Neuronal stem cell (in vitro differentiated cells): ENCODE results near the gene EDAR.

ENCODE experiments used
- DNase-seq: peaks from one replicate; pipeline ENCODE4 v3.0.0-alpha.2; 2013; ENCODE audit warnings: low spot score
- H2AFZ ChIP-seq: one replicate; pipeline ENCODE4 v1.6.1; 2013; ENCODE audit warnings: mild to moderate bottlenecking, low read length, inconsistent platforms
- H2AK5ac ChIP-seq: 2 replicates; pipeline ENCODE4 v1.6.1; 2013; ENCODE audit warnings: low read depth, mild to moderate bottlenecking, inconsistent platforms, low read length, moderate library complexity, mixed read lengths
- H2BK120ac ChIP-seq: 2 replicates; pipeline ENCODE4 v1.6.1; 2013; ENCODE audit warnings: low read depth, mild to moderate bottlenecking, inconsistent platforms, low read length, moderate library complexity, mixed read lengths
- H2BK12ac ChIP-seq: one replicate; pipeline ENCODE4 v1.6.1; 2013; ENCODE audit warnings: low read length, inconsistent platforms
- H2BK15ac ChIP-seq: 2 replicates; pipeline ENCODE4 v1.6.1; 2013; ENCODE audit warnings: mild to moderate bottlenecking, low read length, inconsistent platforms, mixed read lengths
- H2BK5ac ChIP-seq: one replicate; pipeline ENCODE4 v1.6.1; 2013; ENCODE audit warnings: inconsistent platforms, mild to moderate bottlenecking, low read length, moderate library complexity
- H3K14ac ChIP-seq: one replicate; pipeline ENCODE4 v1.6.1; 2013; ENCODE audit warnings: low read length, inconsistent platforms
- H3K18ac ChIP-seq: 2 replicates; pipeline ENCODE4 v1.6.1; 2013; ENCODE audit warnings: low read length, inconsistent platforms
- H3K23ac ChIP-seq: 2 replicates; pipeline ENCODE4 v1.6.1; 2013; ENCODE audit warnings: low read depth, mild to moderate bottlenecking, mixed read lengths, low read length, inconsistent platforms; ENCODE audit not compliant: poor library complexity
- H3K27ac ChIP-seq: replicated peaks from 3 replicates; pipeline ENCODE4 v1.5.1; 2013; ENCODE audit warnings: low read length, inconsistent platforms
- H3K27me3 ChIP-seq, 3 experiments: 2 replicates each; pipeline ENCODE4 v1.6.1; 2013; ENCODE audit warnings: low read length in 3 of 3, mild to moderate bottlenecking in 2 of 3, inconsistent platforms in 1 of 3, low read depth in 1 of 3, mixed read lengths in 1 of 3, moderate library complexity in 1 of 3; ENCODE audit not compliant: control insufficient read depth in 3 of 3, insufficient read depth in 3 of 3
- H3K36me3 ChIP-seq, 2 donors: replicated peaks in 1 of 2; 2 replicates each; pipeline ENCODE4 v1.6.1; 2013; ENCODE audit warnings: low read length in 2 of 2; ENCODE audit not compliant: control insufficient read depth in 2 of 2, insufficient read depth in 2 of 2
- H3K4ac ChIP-seq: 2 replicates; pipeline ENCODE4 v1.6.1; 2013; ENCODE audit warnings: inconsistent platforms, mild to moderate bottlenecking, low read length, moderate library complexity
- H3K4me1 ChIP-seq, 2 donors: 1 replicate in 1 of 2; 2 replicates in 1 of 2; pipeline ENCODE4 v1.6.1; 2013; ENCODE audit warnings: low read length in 2 of 2, low read depth in 1 of 2; ENCODE audit not compliant: control insufficient read depth in 2 of 2, insufficient read depth in 1 of 2
- H3K4me2 ChIP-seq: one replicate; pipeline ENCODE4 v1.6.1; 2013; ENCODE audit warnings: mild to moderate bottlenecking, low read length, inconsistent platforms; ENCODE audit not compliant: insufficient read depth, poor library complexity, severe bottlenecking
- H3K4me3 ChIP-seq, 2 donors: 2 replicates each; pipeline ENCODE4 v1.5.1; 2013; ENCODE audit warnings: low read length in 2 of 2, mild to moderate bottlenecking in 2 of 2, inconsistent platforms in 1 of 2, moderate library complexity in 1 of 2
- H3K79me1 ChIP-seq: one replicate; pipeline ENCODE4 v1.6.1; 2013; ENCODE audit warnings: low read depth, mild to moderate bottlenecking, inconsistent platforms, low read length, moderate library complexity
- H3K9ac ChIP-seq: one replicate; pipeline ENCODE4 v1.6.1; 2013; ENCODE audit warnings: mild to moderate bottlenecking, low read depth, low read length, inconsistent platforms; ENCODE audit not compliant: poor library complexity
- H3K9me3 ChIP-seq, 2 donors: replicated peaks in 1 of 2; 2 replicates each; pipeline versions ENCODE3 to v1.6.1; 2013; ENCODE audit warnings: low read length in 2 of 2, mild to moderate bottlenecking in 2 of 2, inconsistent platforms in 1 of 2, low read depth in 1 of 2, mixed read lengths in 1 of 2, moderate library complexity in 1 of 2; ENCODE audit not compliant: control insufficient read depth in 2 of 2, insufficient read depth in 1 of 2
- H4K8ac ChIP-seq: one replicate; pipeline ENCODE4 v1.6.1; 2013; ENCODE audit warnings: low read depth, mild to moderate bottlenecking, inconsistent platforms, low read length, moderate library complexity
- H4K91ac ChIP-seq: one replicate; pipeline ENCODE4 v1.6.1; 2013; ENCODE audit warnings: low read length, low read depth, mild to moderate bottlenecking, inconsistent platforms; ENCODE audit not compliant: poor library complexity
- WGBS, 2 donors: extraction: QIAGEN DNeasy Blood & Tissue Kit; methylation state at CpG; one replicate each; pipeline ENCODE4 v1.1.7; 2013; ENCODE audit warnings: missing lambda C conversion rate in 2 of 2, mixed read lengths in 1 of 2; ENCODE audit not compliant: insufficient read length in 2 of 2, insufficient replicate concordance in 1 of 2; ENCODE audit errors: extremely low coverage in 2 of 2; 5-methylcytosine and 5-hydroxymethylcytosine counted together

Gene EDAR

GRCh38 chr2:108918156-108918874 is 70.7 kb downstream of the EDAR start:
- Histone ChIP-seq H3K4me2 (no peak overlapping the region), H3K27ac (no peak overlapping the region), H2BK5ac (no peak overlapping the region), H2BK120ac (no peak overlapping the region), H2BK15ac (no peak overlapping the region), H3K14ac (no peak overlapping the region), H2AFZ (no peak overlapping the region), H3K18ac (peak overlapping the region; percentile 83), H2AK5ac (peak overlapping the region; percentile 65), H3K4me1 (peaks cover 4 to 31% of the 10 kb centered on the region in 2 donors), H3K27me3 (peaks cover 0 to 39% (median 0%) of the 10 kb centered on the region in 3 experiments), H3K23ac (no peak overlapping the region), H2BK12ac (peak overlapping the region; percentile 59), H3K9ac (no peak overlapping the region), H4K91ac (no peak overlapping the region), H4K8ac (no peak overlapping the region), H3K79me1 (no peaks in the 10 kb centered on the region), H3K9me3 (no peaks in the 10 kb centered on the region), H3K4ac (no peak overlapping the region), H3K4me3 (no peak overlapping the region), H3K36me3 (no peaks in the 10 kb centered on the region)
- WGBS, 2 donors = no CpG with 5 or more reads among the region's 15 CpGs
- no peak for DNase-seq

DNA sequence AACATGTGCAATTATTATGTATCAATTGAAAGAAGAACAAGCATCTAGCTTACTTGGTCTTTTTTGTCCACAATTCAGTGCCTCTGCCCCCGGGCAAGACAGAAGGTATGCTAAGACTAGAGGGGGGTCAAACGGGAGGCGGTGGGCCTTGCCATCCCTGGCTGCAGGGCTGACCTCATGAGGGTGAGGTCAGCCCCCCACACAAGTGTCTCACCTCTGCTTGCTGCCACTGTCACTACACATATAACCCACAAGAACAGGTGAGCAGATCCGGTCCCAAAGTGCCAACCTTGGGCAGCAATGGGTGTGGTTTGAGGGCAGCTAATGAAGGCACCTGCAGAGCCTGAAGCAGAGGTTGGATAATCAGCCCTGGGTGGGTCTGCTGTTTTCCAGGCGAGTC is 71.5 kb downstream of the EDAR start:
- Histone ChIP-seq H4K91ac (no peak overlapping the region), H2BK5ac (no peak overlapping the region), H3K4ac (no peak overlapping the region), H2BK120ac (no peak overlapping the region), H2BK15ac (no peak overlapping the region), H3K9ac (no peak overlapping the region), H3K36me3 (no peaks in the 10 kb centered on the region), H4K8ac (no peak overlapping the region), H3K23ac (no peak overlapping the region), H2BK12ac (no peak overlapping the region), H3K79me1 (no peaks in the 10 kb centered on the region), H3K27me3 (peaks cover 0 to 31% (median 0%) of the 10 kb centered on the region in 3 experiments), H3K9me3 (no peaks in the 10 kb centered on the region), H3K4me3 (no peak overlapping the region), H3K27ac (no peak overlapping the region), H2AK5ac (no peak overlapping the region), H3K18ac (peak overlapping the region; percentile 62), H3K4me2 (no peak overlapping the region), H3K14ac (no peak overlapping the region), H3K4me1 (peaks cover 4 to 29% of the 10 kb centered on the region in 2 donors), H2AFZ (no peak overlapping the region)
- WGBS, 2 donors = no CpG with 5 or more reads among the region's 5 CpGs
- no peak for DNase-seq

DNA sequence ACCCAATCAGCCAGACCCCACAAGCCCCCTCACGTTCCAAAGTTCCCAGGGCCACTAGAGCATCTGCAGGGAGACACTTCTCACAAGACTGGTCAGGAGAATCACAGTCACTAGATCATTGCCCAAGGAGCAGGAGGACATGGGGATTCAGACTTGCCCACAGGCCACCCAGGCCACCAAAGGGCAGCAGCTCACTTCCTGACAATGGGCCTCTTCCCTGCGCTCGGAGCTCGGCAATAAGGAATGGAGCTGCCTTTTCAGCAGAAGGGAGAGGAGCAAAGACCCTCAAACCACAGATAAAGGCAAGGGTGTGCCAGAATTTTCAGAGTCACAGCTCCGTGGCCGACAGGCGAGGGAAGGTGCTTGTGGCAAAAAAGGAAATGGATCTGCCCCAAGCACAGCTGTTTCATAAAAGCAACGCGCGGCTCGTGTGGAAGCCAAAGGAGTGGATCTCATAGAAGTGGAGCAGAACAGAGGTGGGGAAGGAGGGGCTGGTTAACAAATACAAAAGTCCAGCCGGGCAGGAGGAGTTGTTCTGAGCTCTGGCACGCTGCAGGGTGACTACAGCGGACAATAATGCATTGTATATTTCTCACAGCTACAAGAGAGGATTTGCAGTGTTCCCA is 72.1 kb downstream of the EDAR start:
- Histone ChIP-seq H3K36me3 (no peaks in the 10 kb centered on the region), H2AK5ac (peak overlapping the region; percentile 36), H3K79me1 (no peaks in the 10 kb centered on the region), H2AFZ (peak overlapping the region; percentile 52), H3K9me3 (no peaks in the 10 kb centered on the region), H3K9ac (no peak overlapping the region), H2BK5ac (no peak overlapping the region), H2BK15ac (no peak overlapping the region), H3K4ac (no peak overlapping the region), H3K4me2 (peak overlapping the region; percentile 40), H4K91ac (no peak overlapping the region), H3K27me3 (peaks cover 0 to 25% (median 0%) of the 10 kb centered on the region in 3 experiments), H2BK120ac (no peak overlapping the region), H2BK12ac (no peak overlapping the region), H3K4me3 (no peak overlapping the region), H3K23ac (no peak overlapping the region), H3K18ac (peak overlapping the region; percentile 90), H3K27ac (no peak overlapping the region), H3K14ac (peak overlapping the region; percentile 39), H4K8ac (peak overlapping the region; percentile 44), H3K4me1 (peaks cover 4 to 29% of the 10 kb centered on the region in 2 donors)
- WGBS, 2 donors = no CpG with 5 or more reads among the region's 14 CpGs
- no peak for DNase-seq

- H2BK15ac ChIP-seq = no peak overlapping the region
- no peaks in the 10 kb centered on the region for H3K9me3 ChIP-seq
- H3K18ac ChIP-seq = peak overlapping the region; percentile 90
- no peak overlapping the region for H2BK5ac ChIP-seq
- H3K23ac ChIP-seq = no peak overlapping the region
- H2AK5ac ChIP-seq = peak overlapping the region; percentile 36
- no peak overlapping the region for H2AFZ ChIP-seq
- H3K4me3 ChIP-seq = no peak overlapping the region
- H3K4ac ChIP-seq = no peak overlapping the region
- no peak overlapping the region for H4K91ac ChIP-seq
- no CpG with 5 or more reads among the region's 15 CpGs for WGBS, 2 donors
- peaks cover 0 to 19% (median 0%) of the 10 kb centered on the region in 3 experiments for H3K27me3 ChIP-seq
- no peak overlapping the region for H4K8ac ChIP-seq
- H3K9ac ChIP-seq = no peak overlapping the region
- DNase-seq = no peak
- peak overlapping the region; percentile 39 for H3K14ac ChIP-seq
- no peaks in the 10 kb centered on the region for H3K79me1 ChIP-seq
- H3K27ac ChIP-seq = no peak overlapping the region
- H2BK12ac ChIP-seq = peak overlapping the region; percentile 36
- peaks cover 4 to 29% of the 10 kb centered on the region in 2 donors for H3K4me1 ChIP-seq
- H2BK120ac ChIP-seq = no peak overlapping the region
- H3K36me3 ChIP-seq = no peaks in the 10 kb centered on the region
- H3K4me2 ChIP-seq = no peak overlapping the region
Measured at GRCh38 chr2:108916122-108916795, 72.8 kb downstream of the EDAR start.
